ENCODE data around the gene MARS1. TPM values are rescaled to one million over a fixed set of nuclear protein-coding genes. Genes with fewer than 3 reads are reported as not detected.
"Not testable (repeated sequence)": the region's sequence is repeated elsewhere in the genome, so short reads cannot be mapped to it uniquely, and the experiment has no call there.

The MARS1 gene
- polyA plus RNA-seq, 1 donor: 83.8 TPM

- no peak for DNase-seq (ENCODE audit: low read depth)
These were observed 28.8 kb downstream of the MARS1 start for GRCh38 chr12:57516617-57517153.

DNA sequence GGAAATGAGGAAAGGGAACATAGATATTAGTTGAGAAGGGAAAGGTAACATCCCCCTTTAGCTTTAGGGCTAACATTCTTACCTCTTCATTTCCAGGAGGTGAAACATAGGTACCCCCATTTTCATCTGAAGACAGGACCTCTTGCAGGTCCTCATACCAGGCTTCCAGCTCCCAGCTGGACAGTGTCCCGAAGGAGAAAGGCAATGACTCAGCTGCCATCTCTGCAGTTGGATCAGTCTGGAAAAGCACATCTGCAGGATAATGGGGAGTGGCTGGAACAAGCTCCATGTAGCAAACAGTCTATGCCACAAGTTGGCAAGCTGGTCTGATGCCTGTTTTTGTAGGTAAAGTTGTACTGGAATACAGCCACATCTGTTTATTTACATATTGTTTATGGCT is 29.3 kb downstream of the MARS1 start:
- DNase-seq (ENCODE audit: low read depth): no peak

DNA sequence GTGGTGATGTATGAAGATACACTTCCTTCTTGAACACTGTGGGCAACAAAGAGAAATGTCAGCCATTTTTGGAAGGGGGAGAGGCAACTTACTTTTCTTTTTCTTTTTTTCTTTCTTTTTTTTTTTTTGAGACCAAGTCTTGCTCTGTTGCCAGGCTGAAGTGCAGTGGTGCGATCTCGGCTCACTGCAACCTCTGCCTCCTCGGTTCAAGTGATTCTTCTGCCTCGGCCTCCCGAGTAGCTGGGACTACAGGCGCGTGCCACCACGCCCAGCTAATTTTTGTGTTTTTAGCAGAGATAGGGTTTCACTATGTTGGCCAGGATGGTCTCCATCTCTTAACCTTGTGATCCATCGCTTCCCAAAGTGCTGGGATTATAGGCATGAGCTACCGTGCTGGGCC is 29.9 kb downstream of the MARS1 start:
- not testable (repeated sequence) for DNase-seq (ENCODE audit: low read depth)

- no peak for DNase-seq (ENCODE audit: low read depth)
These were observed 30.5 kb downstream of the MARS1 start for GRCh38 chr12:57518176-57518919.

DNA sequence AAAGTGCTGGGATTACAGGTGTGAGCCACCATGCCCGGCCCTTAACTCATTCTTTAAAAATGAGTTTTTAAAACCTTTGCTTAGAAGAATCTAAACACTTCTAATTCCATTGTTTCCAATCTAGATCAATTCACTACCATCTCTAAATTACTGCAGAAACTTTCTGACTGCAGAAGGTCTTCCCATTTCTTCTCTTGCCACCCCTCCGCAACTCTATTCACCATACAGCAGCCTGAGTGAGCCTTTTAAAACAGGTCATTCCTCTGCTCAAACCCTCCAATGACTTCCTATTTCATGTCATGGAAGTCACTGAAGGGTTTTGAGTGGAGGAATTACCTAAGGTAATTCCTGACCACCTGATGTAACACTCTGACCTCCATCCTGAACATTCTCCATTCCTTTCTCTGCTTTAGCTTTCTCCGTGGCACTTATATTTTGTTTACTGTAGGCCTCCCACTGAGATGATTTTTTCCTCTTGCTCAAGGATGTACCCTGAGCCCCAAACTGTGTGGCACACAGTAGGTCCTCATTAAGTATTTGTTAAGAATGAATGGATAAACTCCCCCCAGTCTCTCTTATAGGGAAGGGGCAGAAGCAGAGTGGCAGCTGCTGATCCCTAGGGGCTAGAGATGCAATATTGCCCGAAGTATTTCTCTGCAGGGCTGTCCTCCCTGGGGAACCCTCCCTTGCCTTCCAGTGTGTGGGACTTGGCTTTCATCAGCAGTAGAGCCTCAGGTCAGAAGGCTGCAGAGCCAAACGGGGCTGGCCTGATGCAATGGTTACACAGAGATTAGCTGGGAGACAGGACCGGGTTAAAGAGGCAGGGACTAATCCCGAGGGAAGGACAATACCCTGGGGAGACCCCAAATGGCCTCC is 31.3 kb downstream of the MARS1 start:
- no peak for DNase-seq (ENCODE audit: low read depth)

GRCh38 chr12:57519796-57520052 is 31.9 kb downstream of the MARS1 start:
- no peak for DNase-seq (ENCODE audit: low read depth)

- DNase-seq (ENCODE audit: low read depth): peak; percentile 91
These were observed 32.4 kb downstream of the MARS1 start, which contains the start of gene DDIT3 for GRCh38 chr12:57520053-57520818. TSS of gene DDIT3 (minus strand) at chr12:57520514. CDS start at chr12:57517406, 3,108 bp downstream.

GRCh38 chr12:57521525-57522010 is 33.7 kb downstream of the MARS1 start:
- DNase-seq (ENCODE audit: low read depth): no peak

DNA sequence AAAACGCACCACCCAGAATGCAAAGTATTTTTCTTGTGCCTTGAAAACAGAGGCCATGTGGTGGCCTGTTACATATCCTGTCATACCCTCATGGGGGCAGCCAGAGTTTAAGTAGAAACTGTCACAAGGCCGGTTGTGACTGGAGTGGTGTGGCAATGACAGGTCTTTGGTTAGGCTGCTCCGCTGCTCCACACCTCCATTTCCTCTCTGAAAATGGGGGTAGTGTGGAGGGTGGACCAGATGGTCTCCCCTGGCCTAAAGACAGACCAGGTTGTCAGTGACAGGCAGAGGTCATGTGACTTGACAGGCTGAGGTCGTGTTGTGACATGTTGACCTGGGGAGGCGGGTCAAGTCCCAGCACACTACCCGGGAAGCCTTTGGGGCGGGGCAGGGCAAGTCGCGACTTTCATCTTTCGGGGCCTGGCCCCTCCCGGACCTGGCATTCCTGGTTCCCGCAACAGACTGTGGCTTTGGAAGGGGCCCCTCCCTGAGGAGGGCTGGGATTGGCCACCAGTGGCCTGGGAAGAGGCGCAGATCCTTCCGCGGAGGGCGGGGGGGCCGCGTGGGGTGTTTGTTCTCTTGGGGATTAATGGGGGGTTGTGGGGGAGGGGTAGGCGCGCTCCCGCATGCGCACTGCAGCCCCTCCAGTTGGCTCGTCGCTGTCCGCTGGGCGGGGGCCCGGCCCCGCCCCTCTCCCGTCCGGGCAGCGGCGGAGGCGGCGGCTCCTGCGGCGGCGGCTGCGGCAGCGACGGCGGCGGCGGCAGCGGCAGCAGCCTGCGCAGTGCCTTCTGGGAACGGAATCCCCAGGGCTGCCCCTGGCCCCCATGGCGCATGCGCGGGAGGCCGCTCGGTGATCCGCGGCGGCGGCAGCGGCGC is 34.4 kb downstream of the MARS1 start, which contains the start of gene MBD6:
Gene MBD6, plus strand, starts transcription at position 814 of the 876 bp plus-strand sequence. CDS start 1,480 bp downstream, outside the sequence.
- no peak for DNase-seq (ENCODE audit: low read depth)

GRCh38 chr12:57522887-57523705 is 35.2 kb downstream of the MARS1 start:
- DNase-seq (ENCODE audit: low read depth): no peak

DNA sequence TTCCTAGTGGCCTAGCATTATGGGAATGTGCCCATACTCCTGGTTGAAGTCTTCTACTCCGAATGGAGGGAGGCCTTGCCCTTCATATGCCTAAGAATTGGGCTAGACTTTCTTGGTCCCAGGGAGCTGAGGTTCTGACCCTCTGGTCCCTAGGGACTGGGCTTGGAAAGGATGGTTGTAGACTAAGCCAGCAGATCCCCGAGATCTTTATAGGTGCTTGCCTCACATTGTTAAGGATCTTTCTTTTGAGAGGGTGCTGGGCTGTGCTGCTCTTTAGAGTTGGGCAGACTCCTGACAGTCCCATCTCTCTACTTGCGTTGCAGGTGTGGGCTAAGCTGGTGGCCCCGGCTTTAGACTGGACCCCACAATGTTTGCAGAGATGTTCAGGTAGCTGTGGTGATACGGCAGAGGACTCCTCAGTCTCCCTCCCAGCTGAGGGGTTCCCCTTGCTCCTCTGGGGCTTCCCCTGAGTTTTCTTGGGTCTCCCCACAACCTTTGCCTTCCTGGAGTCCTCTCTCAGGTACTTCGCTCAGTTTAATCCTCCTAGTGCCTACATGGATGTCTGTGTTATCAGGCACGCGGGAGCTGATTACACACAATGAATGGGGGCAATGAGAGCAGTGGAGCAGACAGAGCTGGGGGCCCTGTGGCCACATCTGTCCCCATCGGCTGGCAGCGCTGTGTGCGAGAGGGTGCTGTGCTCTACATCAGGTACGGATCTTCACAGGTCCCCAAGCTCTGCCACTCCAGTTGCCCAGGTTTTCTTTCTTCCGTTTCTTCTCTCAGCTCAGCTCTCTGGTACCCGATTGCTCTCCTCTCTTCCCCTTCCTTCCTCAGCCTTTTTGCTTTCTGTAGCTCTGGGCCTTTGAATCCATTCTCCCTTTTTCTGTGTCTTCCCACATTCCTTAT is 36.1 kb downstream of the MARS1 start:
- no peak for DNase-seq (ENCODE audit: low read depth)

- DNase-seq (ENCODE audit: low read depth): no peak
These were observed 37.1 kb downstream of the MARS1 start for GRCh38 chr12:57524814-57525614.

GRCh38 chr12:57525615-57526383 is 37.9 kb downstream of the MARS1 start:
- no peak for DNase-seq (ENCODE audit: low read depth)

- DNase-seq (ENCODE audit: low read depth): no peak
These were observed 38.7 kb downstream of the MARS1 start for GRCh38 chr12:57526477-57527126.

GRCh38 chr12:57527184-57527583 is 39.3 kb downstream of the MARS1 start:
- DNase-seq (ENCODE audit: low read depth): no peak

DNA sequence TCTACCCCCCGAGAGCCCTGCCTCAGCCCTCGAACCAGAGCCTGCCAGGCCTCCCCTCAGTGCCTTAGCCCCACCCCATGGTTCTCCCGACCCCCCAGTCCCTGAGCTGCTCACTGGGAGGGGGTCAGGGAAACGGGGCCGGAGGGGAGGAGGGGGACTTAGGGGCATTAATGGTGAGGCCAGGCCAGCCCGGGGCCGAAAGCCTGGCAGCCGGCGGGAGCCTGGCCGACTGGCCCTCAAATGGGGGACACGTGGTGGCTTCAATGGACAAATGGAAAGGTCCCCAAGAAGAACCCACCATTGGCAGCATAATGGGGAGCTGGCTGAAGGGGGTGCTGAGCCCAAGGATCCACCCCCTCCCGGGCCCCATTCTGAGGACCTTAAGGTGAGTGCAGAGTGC is 40.3 kb downstream of the MARS1 start:
- no peak for DNase-seq (ENCODE audit: low read depth)
